ENCODE data around the gene TMPRSS9.
"Not testable (repeated sequence)": the region's sequence is repeated elsewhere in the genome, so short reads cannot be mapped to it uniquely, and the experiment has no call there.

The TMPRSS9 gene

GRCh38 chr19:2394442-2395292 lies 34.6 kb downstream of the TMPRSS9 start:
- no peak for DNase-seq

GRCh38 chr19:2395293-2395829 lies 35.3 kb downstream of the TMPRSS9 start:
- not testable (repeated sequence) for DNase-seq

- not testable (repeated sequence) for DNase-seq
These were observed 37.1 kb downstream of the TMPRSS9 start for GRCh38 chr19:2397173-2397572.

DNA sequence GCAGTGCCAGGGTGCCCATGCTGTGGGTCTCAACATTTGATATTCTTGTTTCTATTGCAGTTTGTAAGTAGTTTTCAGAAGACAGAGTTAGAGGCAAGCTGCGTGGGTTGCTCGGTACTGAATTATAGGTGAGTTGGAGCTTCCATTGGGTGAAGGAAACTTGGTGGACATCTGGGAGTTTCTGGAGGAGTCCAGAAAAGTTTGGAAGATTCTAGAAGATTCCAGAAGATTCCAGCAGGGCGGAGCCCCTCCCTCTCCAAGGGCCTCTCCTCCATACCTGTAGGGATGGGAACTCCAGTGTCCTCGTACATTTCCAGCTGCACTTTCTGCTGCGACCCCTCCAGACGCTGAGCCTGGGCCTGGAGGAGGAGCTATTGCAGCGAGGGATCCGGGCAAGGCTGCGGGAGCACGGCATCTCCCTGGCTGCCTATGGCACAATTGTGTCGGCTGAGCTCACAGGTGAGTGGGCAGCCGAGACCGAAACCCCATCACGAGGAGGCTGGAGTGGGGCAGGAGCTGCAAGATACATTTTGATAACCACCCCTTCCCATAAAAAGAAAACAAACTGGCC lies 38.8 kb downstream of the TMPRSS9 start:
- DNase-seq = no peak

- no peak for DNase-seq
These were observed 39.5 kb downstream of the TMPRSS9 start for GRCh38 chr19:2399582-2399981.

DNA sequence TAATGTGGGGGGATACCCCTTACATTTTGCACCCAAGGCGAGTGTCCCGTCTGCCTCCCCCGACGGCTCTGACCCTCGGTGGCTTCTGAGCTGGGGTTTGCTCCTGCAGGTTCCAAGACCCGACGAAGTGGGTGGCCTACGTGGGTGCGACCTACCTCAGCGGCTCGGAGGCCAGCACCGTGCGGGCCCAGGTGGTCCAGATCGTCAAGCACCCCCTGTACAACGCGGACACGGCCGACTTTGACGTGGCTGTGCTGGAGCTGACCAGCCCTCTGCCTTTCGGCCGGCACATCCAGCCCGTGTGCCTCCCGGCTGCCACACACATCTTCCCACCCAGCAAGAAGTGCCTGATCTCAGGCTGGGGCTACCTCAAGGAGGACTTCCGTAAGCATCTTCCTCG lies 48.2 kb downstream of the TMPRSS9 start:
- DNase-seq = no peak

- no peak for DNase-seq
These were observed 49.4 kb downstream of the TMPRSS9 start for GRCh38 chr19:2409352-2409912.

DNA sequence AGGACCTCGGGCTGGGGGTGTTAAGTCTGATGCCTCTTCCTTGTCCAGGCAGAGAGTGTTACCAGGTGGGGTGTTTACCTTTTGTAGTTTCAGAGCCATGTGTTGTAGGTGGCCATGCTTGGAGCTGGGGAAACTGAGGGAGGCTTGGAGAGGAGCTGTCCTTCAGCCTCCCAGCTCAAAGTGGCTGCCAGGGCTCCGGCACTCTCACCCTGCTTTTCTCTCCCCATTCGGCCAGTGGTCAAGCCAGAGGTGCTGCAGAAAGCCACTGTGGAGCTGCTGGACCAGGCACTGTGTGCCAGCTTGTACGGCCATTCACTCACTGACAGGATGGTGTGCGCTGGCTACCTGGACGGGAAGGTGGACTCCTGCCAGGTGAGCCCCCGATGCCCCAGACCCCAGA lies 50.0 kb downstream of the TMPRSS9 start:
- DNase-seq = no peak

GRCh38 chr19:2411709-2412108 lies 51.6 kb downstream of the TMPRSS9 start:
- no peak for DNase-seq

GRCh38 chr19:2412449-2412848 lies 52.4 kb downstream of the TMPRSS9 start:
- DNase-seq = no peak

DNA sequence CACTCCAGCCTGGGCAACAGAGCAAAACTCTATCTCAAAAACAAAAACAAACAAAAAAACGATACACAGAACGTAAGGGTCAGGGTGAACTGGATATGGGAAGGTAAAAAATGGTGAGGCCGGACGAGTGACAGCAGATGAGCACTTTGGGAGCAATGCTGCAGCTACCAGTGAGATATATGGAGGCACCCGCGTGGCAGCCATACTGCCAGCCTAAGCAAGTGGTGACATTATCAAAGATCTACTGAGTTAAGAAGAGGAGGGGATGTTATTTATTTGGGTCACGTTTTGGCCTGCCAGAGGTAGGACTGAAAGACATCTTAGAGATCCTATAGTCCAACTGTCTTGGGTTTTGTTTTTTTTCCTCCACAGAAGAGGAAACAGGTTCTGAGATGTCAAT lies 53.1 kb downstream of the TMPRSS9 start:
- no peak for DNase-seq

DNA sequence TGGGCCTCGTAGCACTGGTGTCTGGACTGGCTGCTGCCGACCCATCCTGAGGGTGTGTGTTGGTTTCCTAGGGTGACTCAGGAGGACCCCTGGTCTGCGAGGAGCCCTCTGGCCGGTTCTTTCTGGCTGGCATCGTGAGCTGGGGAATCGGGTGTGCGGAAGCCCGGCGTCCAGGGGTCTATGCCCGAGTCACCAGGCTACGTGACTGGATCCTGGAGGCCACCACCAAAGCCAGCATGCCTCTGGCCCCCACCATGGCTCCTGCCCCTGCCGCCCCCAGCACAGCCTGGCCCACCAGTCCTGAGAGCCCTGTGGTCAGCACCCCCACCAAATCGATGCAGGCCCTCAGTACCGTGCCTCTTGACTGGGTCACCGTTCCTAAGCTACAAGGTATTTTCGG lies 53.6 kb downstream of the TMPRSS9 start:
- no peak for DNase-seq

DNA sequence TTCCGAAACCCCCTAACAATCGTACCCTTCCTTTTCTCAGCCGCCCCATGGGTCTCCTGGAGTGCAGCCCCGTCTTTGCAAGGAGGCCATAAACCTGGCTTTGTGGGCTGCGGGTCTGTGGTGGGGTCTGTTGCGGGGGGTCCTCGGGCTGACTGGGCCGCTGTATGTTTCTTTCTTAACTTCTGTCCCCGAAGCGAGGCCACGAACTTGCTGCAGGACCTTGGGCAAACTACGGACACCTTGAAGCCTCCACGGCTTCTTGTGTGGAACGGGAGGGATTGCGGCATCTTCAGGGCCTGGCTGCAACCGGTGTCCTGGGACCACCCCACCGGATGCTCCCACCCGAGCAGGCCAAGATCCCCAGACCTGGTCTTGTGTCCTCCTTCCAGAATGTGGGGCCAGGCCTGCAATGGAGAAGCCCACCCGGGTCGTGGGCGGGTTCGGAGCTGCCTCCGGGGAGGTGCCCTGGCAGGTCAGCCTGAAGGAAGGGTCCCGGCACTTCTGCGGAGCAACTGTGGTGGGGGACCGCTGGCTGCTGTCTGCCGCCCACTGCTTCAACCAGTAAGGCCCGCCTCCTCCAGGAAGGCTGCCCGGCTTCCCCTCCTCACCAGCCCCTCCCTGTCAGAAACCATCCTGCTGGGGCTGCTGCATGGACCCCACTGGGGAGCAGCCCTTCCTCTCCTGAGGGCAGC lies 55.4 kb downstream of the TMPRSS9 start:
- DNase-seq = no peak

DNA sequence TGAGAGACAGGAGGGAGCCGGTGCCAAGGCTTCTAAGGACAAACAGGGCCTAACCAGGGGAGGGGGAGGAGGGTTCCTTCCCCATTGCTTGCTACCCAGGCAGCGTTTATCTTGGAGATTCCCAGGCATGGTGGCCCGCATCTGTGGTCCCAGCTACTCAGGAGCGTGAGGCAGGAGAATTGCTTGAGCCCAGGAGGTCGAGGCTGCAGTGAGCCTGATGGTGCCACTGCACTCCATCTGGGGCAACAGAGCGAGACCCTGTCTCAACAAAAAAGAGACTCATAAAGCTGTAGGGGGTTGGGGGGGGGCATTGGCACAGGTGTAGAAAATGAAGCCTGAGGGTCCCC lies 55.9 kb downstream of the TMPRSS9 start:
- DNase-seq = no peak

GRCh38 chr19:2416321-2417097 lies 56.4 kb downstream of the TMPRSS9 start:
- no peak for DNase-seq

- not testable (repeated sequence) for DNase-seq
These were observed 57.4 kb downstream of the TMPRSS9 start for GRCh38 chr19:2417436-2417835.

DNA sequence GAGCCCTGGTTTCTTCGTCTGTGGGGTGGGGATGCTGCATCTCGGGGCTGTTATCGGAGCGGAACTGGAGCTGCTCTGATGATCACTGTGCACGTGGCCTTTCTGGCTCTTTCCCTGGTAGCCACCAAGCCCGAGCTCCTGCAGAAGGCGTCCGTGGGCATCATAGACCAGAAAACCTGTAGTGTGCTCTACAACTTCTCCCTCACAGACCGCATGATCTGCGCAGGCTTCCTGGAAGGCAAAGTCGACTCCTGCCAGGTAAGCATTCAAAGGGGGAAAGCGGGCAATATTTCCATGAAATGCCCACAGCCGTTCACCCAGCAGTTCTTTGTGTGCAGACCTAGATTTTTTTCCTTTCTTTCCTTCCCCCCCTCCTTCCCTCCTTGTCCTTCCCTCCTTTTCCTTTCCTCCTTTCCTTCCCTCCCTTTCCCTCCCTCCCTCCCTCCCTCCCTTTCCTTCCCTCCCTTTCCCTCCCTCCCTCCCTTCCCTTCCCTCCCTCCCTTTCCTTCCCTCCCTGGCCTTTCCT lies 57.9 kb downstream of the TMPRSS9 start:
- DNase-seq = no peak

DNA sequence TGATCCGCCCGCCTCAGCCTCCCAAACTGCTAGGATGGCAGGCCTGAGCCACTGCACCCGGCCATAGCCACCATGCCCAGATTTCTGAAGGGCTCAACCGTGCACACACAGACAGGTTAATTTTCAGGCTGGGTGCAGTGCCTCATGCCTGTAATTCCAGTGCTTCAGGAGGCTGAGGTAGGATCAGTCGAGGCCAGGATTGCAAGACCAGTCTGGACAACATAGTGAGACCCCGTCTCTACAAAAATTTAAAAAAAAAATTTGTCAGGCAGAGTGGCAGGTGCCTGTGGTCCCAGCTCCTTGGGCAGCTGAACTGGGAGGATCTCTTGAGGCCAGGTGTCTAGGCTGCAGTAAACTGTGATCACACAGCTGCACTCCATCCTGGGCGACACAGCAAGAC lies 59.7 kb downstream of the TMPRSS9 start:
- no peak for DNase-seq

DNA sequence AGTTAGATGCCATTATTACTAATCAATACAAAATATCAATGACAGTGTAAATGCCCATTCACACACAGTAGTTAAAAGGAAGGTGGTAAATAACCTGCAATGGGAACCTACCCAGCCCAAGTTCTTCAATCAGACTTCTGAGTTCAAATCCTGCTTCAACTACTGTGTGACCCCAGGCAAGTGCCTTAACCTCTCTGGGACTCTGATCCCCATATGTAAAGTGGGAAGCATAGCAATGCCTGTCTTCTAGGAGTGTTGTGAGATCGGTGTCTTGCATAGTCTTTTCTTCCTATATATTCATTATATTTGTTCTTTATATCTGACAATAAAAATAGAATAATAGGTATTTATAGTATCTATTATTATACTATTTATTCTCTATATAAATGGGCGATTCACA lies 60.4 kb downstream of the TMPRSS9 start:
- no peak for DNase-seq

- DNase-seq = no peak
These were observed 61.7 kb downstream of the TMPRSS9 start for GRCh38 chr19:2421581-2422306.

DNA sequence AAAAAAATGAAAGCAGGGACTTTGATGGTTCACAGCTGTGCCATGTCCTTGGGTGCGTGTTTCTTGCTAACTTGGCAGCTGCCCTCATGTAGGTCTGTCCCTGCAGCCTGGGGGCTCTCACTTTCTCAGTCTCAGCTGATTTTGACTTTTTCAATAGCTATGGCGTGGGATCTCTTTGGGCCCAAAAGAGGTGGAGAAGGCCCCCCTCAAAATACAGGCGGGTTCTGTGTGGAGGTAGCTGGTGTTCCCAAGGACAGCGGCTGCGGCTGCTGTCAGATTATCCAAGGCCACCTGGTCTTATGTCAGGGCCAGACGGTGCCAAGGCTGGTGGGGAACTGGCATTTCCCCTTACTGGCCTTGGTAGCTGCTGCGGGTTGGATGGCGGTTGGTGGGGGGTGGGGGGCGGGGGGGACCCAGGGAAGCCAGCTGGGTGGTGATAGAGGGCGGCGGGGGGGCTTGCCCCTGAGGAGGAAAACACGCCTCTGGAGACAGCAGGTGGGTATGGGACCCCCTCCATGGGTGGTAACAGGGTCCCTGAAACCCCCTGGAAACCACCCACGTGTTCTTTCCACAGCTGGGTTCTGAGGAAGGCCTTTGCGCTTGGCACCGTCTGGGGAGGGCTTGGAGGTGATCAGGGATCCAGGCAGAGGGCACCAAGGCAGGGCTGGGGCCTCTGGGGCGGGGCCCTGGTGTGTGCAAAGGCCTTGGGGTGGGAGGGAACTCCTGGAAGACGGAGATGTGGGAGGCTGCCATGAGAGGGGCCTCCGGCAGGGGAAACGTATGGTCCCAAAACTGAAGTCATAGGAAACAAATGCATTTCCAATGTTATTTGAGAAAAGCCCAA lies 63.2 kb downstream of the TMPRSS9 start:
- DNase-seq = no peak
